ENCODE measurements around the gene TSPAN8. TPM values are rescaled to one million over a fixed set of nuclear protein-coding genes. Genes with fewer than 3 reads are reported as not detected.
"Not testable (repeated sequence)": the region's sequence is repeated elsewhere in the genome, so short reads cannot be mapped to it uniquely, and the experiment has no call there.

Gene TSPAN8
- 10 to 100 TPM; 22.6 to 39.9 (median 32.8) TPM for polyA plus RNA-seq (ENCODE audit: insufficient read length in 4 of 4)

GRCh38 chr12:71157601-71158233 lies at the start of gene TSPAN8:
Gene TSPAN8, minus strand, starts transcription at chr12:71157999. Its CDS starts 321 bp downstream, at chr12:71157678.
- no peak for DNase-seq (ENCODE audit: low read depth in 4 of 4, low spot score in 2 of 4)

GRCh38 chr12:71201136-71201679 lies 43.4 kb upstream of the TSPAN8 start:
- no peak for DNase-seq (ENCODE audit: low read depth in 4 of 4, low spot score in 2 of 4)

GRCh38 chr12:71200706-71201105 lies 42.9 kb upstream of the TSPAN8 start:
- no peak for DNase-seq (ENCODE audit: low read depth in 4 of 4, low spot score in 2 of 4)

- no peak for DNase-seq (ENCODE audit: low read depth in 4 of 4, low spot score in 2 of 4)
Observed at GRCh38 chr12:71197460-71197859, 39.7 kb upstream of the TSPAN8 start.

- DNase-seq (ENCODE audit: low read depth in 4 of 4, low spot score in 2 of 4), result no peak
Observed at GRCh38 chr12:71195338-71195896, 37.6 kb upstream of the TSPAN8 start.

- DNase-seq (ENCODE audit: low read depth in 4 of 4, low spot score in 2 of 4), result no peak
Observed at GRCh38 chr12:71194657-71195056, 36.9 kb upstream of the TSPAN8 start.

GRCh38 chr12:71193041-71193440 lies 35.2 kb upstream of the TSPAN8 start:
- DNase-seq (ENCODE audit: low read depth in 4 of 4, low spot score in 2 of 4), result no peak

GRCh38 chr12:71191509-71192196 lies 33.9 kb upstream of the TSPAN8 start:
- no peak for DNase-seq (ENCODE audit: low read depth in 4 of 4, low spot score in 2 of 4)

- no peak for DNase-seq (ENCODE audit: low read depth in 4 of 4, low spot score in 2 of 4)
Observed at GRCh38 chr12:71190822-71191221, 33.0 kb upstream of the TSPAN8 start.

- DNase-seq (ENCODE audit: low read depth in 4 of 4, low spot score in 2 of 4), result no peak
Observed at GRCh38 chr12:71187379-71187778, 29.6 kb upstream of the TSPAN8 start.

- DNase-seq (ENCODE audit: low read depth in 4 of 4, low spot score in 2 of 4), result no peak
Observed at GRCh38 chr12:71186571-71187288, 28.9 kb upstream of the TSPAN8 start.

GRCh38 chr12:71183846-71184245 lies 26.0 kb upstream of the TSPAN8 start:
- no peak for DNase-seq (ENCODE audit: low read depth in 4 of 4, low spot score in 2 of 4)

- DNase-seq (ENCODE audit: low read depth in 4 of 4, low spot score in 2 of 4), result no peak
Observed at GRCh38 chr12:71183018-71183417, 25.2 kb upstream of the TSPAN8 start.

GRCh38 chr12:71178162-71178561 lies 20.4 kb upstream of the TSPAN8 start:
- DNase-seq (ENCODE audit: low read depth in 4 of 4, low spot score in 2 of 4), result no peak

GRCh38 chr12:71174825-71175224 lies 17.0 kb upstream of the TSPAN8 start:
- DNase-seq (ENCODE audit: low read depth in 4 of 4, low spot score in 2 of 4), result no peak

GRCh38 chr12:71174146-71174545 lies 16.3 kb upstream of the TSPAN8 start:
- DNase-seq (ENCODE audit: low read depth in 4 of 4, low spot score in 2 of 4), result no peak

- DNase-seq (ENCODE audit: low read depth in 4 of 4, low spot score in 2 of 4), result no peak
Observed at GRCh38 chr12:71170456-71170855, 12.7 kb upstream of the TSPAN8 start.

- DNase-seq (ENCODE audit: low read depth in 4 of 4, low spot score in 2 of 4), result no peak
Observed at GRCh38 chr12:71169286-71169685, 11.5 kb upstream of the TSPAN8 start.

GRCh38 chr12:71166862-71167496 lies 9.2 kb upstream of the TSPAN8 start:
- DNase-seq (ENCODE audit: low read depth in 4 of 4, low spot score in 2 of 4), result no peak

- no peak for DNase-seq (ENCODE audit: low read depth in 4 of 4, low spot score in 2 of 4)
Observed at GRCh38 chr12:71166280-71166679, 8.5 kb upstream of the TSPAN8 start.

GRCh38 chr12:71165780-71166179 lies 8.0 kb upstream of the TSPAN8 start:
- not testable (repeated sequence) for DNase-seq (ENCODE audit: low read depth in 4 of 4, low spot score in 2 of 4)
